Fibroblast of lung (primary cell): ENCODE data around the gene NBR1. TPM values are rescaled to one million over a fixed set of nuclear protein-coding genes. Genes with fewer than 3 reads are reported as not detected.

Experiments
- DNase-seq, 2 donors: peaks; one replicate each; pipeline versions ENCODE4 v3.0.0 to v3.0.0-alpha.2; 2010; ENCODE audit warnings: low read depth in 2 of 2
- H2AFZ ChIP-seq: 2 replicates; pipeline ENCODE4 v1.5.1; 2012; ENCODE audit warnings: low read length, control low read depth, inconsistent platforms
- H3K27ac ChIP-seq: 2 replicates; pipeline ENCODE4 v1.5.1; 2011; ENCODE audit warnings: low read length, control low read depth; ENCODE audit not compliant: insufficient read depth
- H3K27me3 ChIP-seq: 2 replicates; pipeline ENCODE4 v1.5.1; 2011; ENCODE audit warnings: mild to moderate bottlenecking, low read length; ENCODE audit not compliant: control insufficient read depth, insufficient read depth
- H3K36me3 ChIP-seq: 2 replicates; pipeline ENCODE4 v1.5.1; 2011; ENCODE audit warnings: low read length; ENCODE audit not compliant: control insufficient read depth, insufficient read depth
- H3K4me1 ChIP-seq: 2 replicates; pipeline ENCODE4 v1.5.1; 2011; ENCODE audit warnings: low read length; ENCODE audit not compliant: control insufficient read depth, insufficient read depth; ENCODE audit errors: extremely low read depth
- H3K4me2 ChIP-seq: 2 replicates; pipeline ENCODE4 v1.5.1; 2011; ENCODE audit warnings: low read length, control low read depth; ENCODE audit not compliant: insufficient read depth; ENCODE audit errors: extremely low read depth
- H3K4me3 ChIP-seq, 4 experiments: fragments of 200-600 bp in 1 of 4; sonication (generic) in 1 of 4; replicated peaks in 1 of 4; 2 replicates each; pipeline ENCODE4 v1.5.1; 2011 to 2016; ENCODE audit warnings: low read length in 4 of 4, low read depth in 3 of 4, mild to moderate bottlenecking in 3 of 4, control low read depth in 2 of 4, inconsistent platforms in 1 of 4, mixed read lengths in 1 of 4; ENCODE audit not compliant: insufficient read depth in 1 of 4; ENCODE audit errors: control extremely low read depth in 1 of 4
- H3K79me2 ChIP-seq: 2 replicates; pipeline ENCODE4 v1.5.1; 2012; ENCODE audit warnings: mild to moderate bottlenecking, low read length, inconsistent platforms; ENCODE audit not compliant: control insufficient read depth, insufficient read depth
- H3K9ac ChIP-seq: 2 replicates; pipeline ENCODE4 v1.5.1; 2011; ENCODE audit warnings: mild to moderate bottlenecking, low read length, control low read depth; ENCODE audit not compliant: insufficient read depth
- H3K9me3 ChIP-seq: 2 replicates; pipeline ENCODE4 v1.5.1; 2012; ENCODE audit warnings: low read depth, low read length; ENCODE audit not compliant: control insufficient read depth, insufficient read depth
- H4K20me1 ChIP-seq: 2 replicates; pipeline ENCODE4 v1.5.1; 2011; ENCODE audit warnings: low read length; ENCODE audit not compliant: control insufficient read depth, insufficient read depth; ENCODE audit errors: extremely low read depth
- CTCF ChIP-seq, 2 donors: IDR thresholded peaks in 1 of 2; conservative IDR thresholded peaks in 1 of 2; 1 replicate in 1 of 2; 2 replicates in 1 of 2; pipeline ENCODE4 v1.5.1; 2011 to 2012; ENCODE audit warnings: low read length in 2 of 2, control low read depth in 1 of 2, inconsistent platforms in 1 of 2, low read depth in 1 of 2, mild to moderate bottlenecking in 1 of 2
- EZH2 ChIP-seq: IDR thresholded peaks from 2 replicates; pipeline ENCODE4 v1.5.1; 2012; ENCODE audit warnings: low read length, control low read depth, mild to moderate bottlenecking; ENCODE audit errors: missing control alignments
- polyA plus RNA-seq, 2 donors: library from polyadenylated mRNA; depleted of rRNA in 1 of 2; stranded (reverse) in 1 of 2; unstranded in 1 of 2; fragments of >200 nt; gene quantifications; 2 replicates each; pipeline ENCODE4 v1.2.1, GENCODE V29; 2011 to 2012; ENCODE audit warnings: missing spikeins in 1 of 2
- total RNA-seq: library from RNA; depleted of rRNA; stranded (reverse); fragments of >200 nt; gene quantifications from 2 replicates; pipeline ENCODE4 v1.2.1, GENCODE V29; 2014

Gene NBR1
- total and polyA plus RNA-seq, 2 donors (not counting 1 experiment from before 2014, with no cell fraction given) = 91.8 to 134 TPM

- Histone ChIP-seq H3K9me3 (no peaks in the 10 kb centered on the region), H3K27ac (no peak overlapping the region), H4K20me1 (no peaks in the 10 kb centered on the region), H3K4me2 (no peak overlapping the region), H2AFZ (no peak overlapping the region), H3K4me3 (no peak overlapping the region), H3K79me2 (no peaks in the 10 kb centered on the region), H3K27me3 (no peaks in the 10 kb centered on the region), H3K9ac (no peak overlapping the region), H3K4me1 (peaks cover 6% of the 10 kb centered on the region), H3K36me3 (peaks cover 11% of the 10 kb centered on the region)
- no peak for TF ChIP-seq EZH2
- no peak for TF ChIP-seq CTCF (conservative IDR thresholded peaks at IDR 0.05 in 1 of 2, IDR thresholded peaks at IDR 0.05 in 1 of 2; ENCODE audit: low read depth in 1 of 2, low read length in 2 of 2)
- no peak for DNase-seq
These were observed 45.4 kb downstream of the NBR1 start for GRCh38 chr17:43216369-43216761.

GRCh38 chr17:43216762-43217613, 46.0 kb downstream of the NBR1 start:
- peaks cover 6% of the 10 kb centered on the region for H3K4me1 ChIP-seq
- H3K4me2 ChIP-seq = no peak overlapping the region
- H3K27me3 ChIP-seq = no peaks in the 10 kb centered on the region
- H3K9me3 ChIP-seq = no peaks in the 10 kb centered on the region
- no peaks in the 10 kb centered on the region for H3K79me2 ChIP-seq
- no peak overlapping the region for H2AFZ ChIP-seq
- TF ChIP-seq EZH2 (no peak), CTCF (conservative IDR thresholded peaks at IDR 0.05 in 1 of 2, IDR thresholded peaks at IDR 0.05 in 1 of 2; ENCODE audit: low read depth in 1 of 2, low read length in 2 of 2) (no peak)
- H4K20me1 ChIP-seq = no peaks in the 10 kb centered on the region
- DNase-seq = no peak
- no peak overlapping the region for H3K9ac ChIP-seq
- H3K27ac ChIP-seq = no peak overlapping the region
- peaks cover 11% of the 10 kb centered on the region for H3K36me3 ChIP-seq
- no peak overlapping the region for H3K4me3 ChIP-seq

GRCh38 chr17:43217614-43218087, 46.6 kb downstream of the NBR1 start:
- Histone ChIP-seq H3K27me3 (no peaks in the 10 kb centered on the region), H3K9me3 (no peaks in the 10 kb centered on the region), H3K4me2 (no peak overlapping the region), H3K27ac (no peak overlapping the region), H2AFZ (no peak overlapping the region), H3K36me3 (peaks cover 11% of the 10 kb centered on the region), H3K4me1 (peaks cover 5% of the 10 kb centered on the region), H3K9ac (no peak overlapping the region), H4K20me1 (no peaks in the 10 kb centered on the region), H3K4me3 (no peak overlapping the region), H3K79me2 (no peaks in the 10 kb centered on the region)
- DNase-seq = no peak
- no peak for TF ChIP-seq CTCF (conservative IDR thresholded peaks at IDR 0.05 in 1 of 2, IDR thresholded peaks at IDR 0.05 in 1 of 2; ENCODE audit: low read depth in 1 of 2, low read length in 2 of 2)
- no peak for TF ChIP-seq EZH2
